CD4-positive, alpha-beta T cell treated with Interleukin-15 for 1 hour (primary cell): ENCODE measurements around the gene KASH5.
A peak's percentile ranks its signal among the peaks of the same experiment; 100 is the strongest.

Experiments
- DNase-seq: peaks from one replicate; pipeline ENCODE4 v3.0.0-alpha.2; 2020

The KASH5 gene

DNA sequence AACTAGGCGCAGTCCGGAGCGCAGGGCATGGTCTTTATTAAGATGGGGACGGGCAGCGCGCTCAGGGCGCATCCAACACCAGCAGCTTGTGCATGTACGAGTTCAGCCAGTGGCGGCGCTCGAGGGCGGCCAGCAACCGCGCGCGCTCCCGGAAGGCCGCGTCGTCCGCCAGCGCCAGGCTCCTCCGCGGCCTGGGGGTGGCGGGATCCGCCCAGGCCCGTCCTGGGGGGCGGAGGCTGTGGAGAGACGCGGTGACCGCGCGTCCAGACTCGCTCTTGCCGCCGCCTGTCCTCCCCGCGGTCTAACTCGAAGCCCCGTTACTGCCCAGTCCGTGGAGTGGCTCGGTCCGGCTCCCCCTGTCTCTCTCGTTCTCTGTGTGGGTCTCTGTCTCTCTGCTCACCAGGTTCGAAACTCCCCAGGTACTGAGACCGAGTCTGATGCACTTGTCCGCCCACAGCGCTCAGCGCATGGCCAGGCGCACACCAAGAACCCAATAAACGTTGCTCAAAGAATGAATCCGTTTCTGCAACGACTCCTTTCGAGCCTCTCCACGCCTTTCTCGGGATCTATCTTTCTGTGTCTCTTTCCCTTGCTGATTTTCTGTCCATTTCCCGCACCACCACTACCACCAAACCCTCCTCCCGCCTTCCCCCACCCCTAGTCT, 34.5 kb downstream of the KASH5 start:
- DNase-seq: peak; percentile 43

DNA sequence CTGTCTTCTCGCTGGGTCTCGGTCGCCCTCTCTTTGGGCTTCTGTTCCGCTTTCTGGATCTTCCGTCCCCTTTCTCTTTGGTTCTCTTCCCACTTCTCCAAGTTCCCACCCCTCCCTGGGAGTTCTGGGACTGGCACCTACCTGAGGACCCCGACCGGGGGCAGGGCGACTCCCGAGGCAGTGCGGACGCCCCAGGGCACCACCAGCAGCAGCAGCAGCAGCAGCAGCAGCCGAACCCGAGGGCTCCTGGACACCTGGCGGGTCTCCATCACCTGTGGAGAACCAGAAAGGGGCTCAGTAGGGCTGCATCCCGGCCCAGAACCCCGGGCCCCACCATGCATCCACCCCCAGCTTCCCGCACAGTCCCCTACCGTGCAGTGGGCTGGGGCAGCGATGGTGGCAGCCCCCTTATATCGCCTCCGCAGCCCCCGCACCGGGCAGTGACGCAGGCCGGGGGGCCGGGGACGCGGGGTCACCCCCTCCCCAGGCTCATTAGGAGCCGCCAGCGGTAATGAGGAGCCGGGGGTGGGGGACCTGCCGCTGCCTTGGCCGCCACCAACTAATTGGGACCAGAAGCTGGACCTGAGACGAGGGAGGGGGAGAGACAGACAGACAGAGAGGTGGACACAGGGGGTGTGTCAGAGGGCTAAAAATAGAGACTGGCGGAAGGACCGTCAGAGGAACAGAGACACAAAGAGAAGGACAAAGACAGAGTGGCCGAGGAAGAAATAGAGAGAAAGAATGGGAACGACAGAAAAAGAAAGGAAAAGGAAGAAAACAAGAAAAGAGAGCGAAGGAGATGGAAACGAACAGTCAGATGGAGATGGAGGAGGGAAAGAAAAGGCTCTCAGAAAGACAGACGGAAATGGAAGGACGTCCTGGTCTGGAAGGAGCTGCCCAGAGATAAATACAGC, 35.3 kb downstream of the KASH5 start, which contains the start of gene PTH2:
PTH2 (minus strand) TSS at position 371 of the 914 bp plus-strand sequence; CDS start at position 269, 102 bp downstream.
- no peak for DNase-seq

DNA sequence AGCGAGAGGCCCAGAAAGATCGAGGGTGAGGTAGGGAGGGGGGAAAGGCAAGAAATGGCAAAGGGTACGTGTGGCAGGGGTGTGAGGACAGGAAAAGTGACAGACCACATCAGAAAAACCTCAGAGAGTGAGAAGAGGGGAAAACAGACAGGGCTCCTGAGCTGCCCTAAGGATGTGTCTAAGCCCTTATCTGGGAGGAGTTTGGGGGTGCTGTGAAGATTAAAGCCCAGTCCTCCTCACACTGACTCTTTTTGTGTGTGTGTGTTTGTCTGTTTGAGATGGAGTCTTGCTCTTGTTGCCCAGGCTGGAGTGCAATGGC, 35.9 kb downstream of the KASH5 start:
- no peak for DNase-seq

DNA sequence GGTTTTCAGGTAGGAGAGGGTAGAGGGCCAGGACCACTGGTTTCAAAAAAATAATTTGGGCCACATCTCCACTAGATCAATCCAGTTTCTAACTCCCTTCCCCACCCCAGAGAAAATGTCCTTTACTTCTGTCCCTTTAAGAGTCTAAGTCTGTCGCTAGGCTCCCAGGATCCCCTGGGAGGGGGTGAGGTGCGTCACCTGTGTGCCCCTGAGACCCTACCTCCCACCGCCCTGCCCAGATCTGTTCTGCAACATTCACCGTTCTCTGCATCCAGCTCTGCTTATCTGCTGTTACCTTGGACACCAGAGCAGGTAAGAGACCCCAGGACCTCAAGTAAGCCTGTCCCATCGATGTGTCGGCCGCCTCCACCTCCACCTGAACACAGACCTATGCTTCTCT, 37.1 kb downstream of the KASH5 start, which contains the start of gene GFY:
GFY (plus strand) TSS at position 211 of the 400 bp plus-strand sequence. CDS start 1,043 bp downstream, outside the sequence.
- no peak for DNase-seq

DNA sequence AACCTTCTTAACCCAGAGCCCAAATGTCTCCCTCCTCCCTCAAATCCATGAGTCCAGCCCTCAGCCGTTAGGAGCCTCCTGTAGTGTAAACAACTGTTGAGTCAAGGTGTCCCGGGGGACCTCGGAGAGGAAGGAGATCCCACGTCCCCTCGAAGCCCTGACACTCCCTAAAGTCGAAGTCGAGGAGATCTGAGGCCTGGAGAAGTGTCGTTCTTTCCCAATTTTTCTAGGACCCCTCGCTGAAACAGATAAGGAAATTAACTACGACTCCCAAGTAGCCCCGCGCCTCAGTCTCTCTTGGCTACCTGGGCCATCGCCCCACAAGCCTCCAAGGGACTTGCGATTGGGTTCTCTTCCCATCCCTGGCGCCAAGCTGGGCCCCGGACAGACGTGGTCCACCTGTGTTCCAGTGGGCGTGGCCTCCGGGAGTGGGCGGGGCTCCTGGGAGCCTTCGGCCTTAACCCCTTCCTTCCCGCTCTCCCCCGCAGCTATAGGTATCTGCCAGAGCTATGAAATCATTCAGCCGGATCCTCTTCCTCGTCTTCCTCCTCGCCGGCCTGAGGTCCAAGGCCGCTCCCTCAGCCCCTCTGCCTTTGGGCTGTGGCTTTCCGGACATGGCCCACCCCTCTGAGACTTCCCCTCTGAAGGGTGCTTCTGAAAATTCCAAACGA, 38.0 kb downstream of the KASH5 start:
- DNase-seq: no peak

DNA sequence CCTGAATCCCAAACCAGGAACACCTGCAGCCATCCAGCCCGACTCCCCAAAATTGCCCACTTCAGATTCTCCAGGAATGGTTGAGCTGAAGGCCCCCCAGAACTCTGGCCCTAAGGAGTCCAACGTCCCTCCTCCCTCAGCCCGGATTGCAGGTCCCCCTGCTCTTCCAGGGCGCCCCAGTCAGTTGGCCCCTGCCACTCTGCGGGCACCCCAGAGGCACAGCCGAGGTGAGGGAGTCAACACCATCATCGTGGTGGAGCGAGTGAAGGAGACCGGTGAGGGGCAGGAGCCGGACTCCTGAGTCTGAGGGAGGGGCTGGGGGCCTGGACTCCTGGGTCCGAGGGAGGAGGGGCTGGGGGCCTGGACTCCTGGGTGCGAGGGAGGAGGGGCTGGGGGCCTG, 39.3 kb downstream of the KASH5 start:
- DNase-seq: no peak

DNA sequence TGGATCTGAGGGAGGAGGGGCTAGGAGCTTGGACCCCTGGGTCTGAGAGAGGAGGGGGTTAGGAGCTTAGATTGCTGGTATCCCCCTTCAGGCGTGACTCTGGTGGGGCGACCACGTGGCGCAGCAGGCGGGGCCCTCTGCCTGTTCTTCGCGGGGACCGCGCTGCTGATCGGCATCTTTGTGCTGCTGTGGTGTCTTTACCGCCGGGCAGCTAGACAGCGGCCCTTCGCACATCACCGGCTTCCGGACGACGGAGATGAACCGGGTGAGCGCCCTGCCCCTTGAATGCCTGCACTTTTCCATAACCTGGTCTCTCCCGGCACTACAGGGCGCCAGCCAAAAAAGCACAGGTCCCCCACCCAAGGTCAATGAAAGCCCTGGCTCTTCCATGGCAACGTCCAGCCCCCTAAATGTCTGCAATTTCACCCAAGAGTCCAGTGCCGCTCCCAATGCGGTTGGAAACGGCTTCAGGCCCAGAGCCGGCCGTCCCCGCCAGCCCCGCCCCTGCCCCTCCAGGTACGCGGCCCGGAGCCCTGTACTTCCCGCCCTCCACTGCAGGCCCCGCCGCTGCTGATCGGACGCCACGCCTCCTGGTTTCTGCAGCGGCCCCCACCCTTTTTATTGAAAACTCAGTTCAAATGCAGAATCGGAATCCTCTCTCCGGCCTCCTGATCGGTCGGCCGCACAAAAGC, 40.0 kb downstream of the KASH5 start:
- peak; percentile 27 for DNase-seq

DNA sequence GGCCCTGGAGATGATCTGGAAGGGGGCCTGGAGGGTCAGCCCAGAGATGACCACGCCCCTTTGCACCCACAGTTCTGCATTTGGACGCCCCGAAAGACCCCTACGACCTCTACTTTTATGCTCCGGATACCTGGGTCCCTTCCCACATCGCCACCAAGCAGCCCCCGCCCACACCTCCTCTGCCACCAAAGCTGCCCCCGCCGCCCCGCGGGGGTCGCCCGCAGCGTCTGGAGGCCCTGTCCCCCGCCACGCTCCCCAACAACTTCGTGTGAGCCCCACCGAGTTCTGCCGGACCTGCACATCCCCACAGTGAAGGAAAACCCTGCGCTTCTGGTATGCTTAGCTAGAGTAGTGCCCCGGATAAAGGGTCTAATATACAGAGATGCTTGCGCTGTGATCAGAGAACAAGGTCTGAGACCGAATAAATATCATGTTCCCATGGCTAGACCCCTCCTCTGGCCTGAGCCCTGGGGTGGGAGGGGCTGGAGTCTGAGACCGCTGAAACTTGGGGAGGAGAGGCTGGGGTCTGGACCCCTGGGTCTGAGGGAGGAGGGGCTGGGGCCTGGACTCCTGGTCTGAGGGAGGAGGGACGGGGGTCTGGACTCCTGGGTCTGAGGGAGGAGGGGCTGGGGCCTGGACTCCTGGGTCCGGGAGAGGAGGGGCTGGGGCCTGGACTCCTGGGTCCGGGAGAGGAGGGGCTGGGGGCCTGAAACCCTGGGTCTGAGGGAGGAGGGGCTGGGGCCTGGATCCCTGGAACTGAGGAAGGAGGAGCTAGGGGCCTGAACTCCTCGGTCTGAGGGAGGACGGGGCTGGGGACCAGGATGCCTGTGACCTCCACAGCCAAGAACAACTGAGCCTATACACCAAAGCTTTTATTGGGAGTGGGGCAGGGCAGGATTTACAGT, 40.8 kb downstream of the KASH5 start:
- no peak for DNase-seq

DNA sequence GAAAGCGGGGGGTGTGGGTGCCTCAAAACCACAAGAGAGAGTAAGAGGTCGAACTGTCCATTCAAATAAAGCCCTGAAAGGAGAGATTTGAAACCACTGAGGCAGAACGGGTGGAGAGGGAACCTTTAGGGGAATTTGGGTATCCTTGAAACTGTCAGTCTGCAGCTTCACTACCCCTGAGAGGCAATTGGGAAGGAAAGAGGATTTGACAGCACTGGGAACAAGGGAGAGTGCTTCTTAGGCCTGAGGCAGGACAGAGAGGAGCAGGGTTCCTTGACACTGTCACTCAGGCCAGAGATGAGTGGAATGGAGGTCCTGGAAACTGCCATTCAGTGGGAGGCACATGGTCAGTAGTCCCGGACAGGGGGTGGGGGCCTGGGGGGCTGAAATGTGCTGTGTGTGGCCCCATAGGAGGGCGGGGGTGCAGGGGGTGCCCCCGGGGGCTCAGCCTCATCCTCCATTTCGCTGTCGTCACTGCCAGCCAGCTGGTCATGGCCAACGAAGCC, 42.2 kb downstream of the KASH5 start:
- DNase-seq: no peak

DNA sequence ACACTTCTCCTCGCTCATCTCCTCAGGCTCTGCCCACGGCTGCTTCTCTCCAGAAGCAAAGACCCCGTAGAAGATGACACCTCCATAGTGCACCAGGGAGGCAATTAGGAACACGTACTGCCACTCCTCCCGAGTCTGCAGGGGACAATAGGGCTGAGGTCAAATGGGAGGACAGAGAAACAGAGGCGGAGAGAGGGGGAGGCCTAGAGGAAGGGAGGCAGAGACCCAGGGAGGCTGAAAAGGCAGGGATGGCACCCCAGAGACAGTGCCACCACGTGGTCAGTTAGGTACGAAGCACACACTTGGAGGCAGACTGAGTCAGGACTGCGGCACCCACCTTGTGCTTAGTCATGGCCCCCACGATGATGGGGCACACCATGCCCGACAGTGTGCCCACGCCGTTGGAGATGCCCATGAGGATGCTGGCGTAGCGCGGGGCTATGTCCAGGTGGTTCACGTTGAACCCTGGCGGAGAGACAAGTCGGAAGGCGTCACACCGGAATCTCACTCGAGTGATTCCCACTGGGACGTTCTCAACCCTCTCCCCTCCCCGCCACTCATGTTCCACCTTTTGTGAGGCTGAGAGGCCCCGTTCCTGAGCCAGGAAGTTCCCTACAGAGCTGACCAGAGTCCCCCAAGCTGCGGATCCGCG, 42.8 kb downstream of the KASH5 start:
- DNase-seq: no peak

DNA sequence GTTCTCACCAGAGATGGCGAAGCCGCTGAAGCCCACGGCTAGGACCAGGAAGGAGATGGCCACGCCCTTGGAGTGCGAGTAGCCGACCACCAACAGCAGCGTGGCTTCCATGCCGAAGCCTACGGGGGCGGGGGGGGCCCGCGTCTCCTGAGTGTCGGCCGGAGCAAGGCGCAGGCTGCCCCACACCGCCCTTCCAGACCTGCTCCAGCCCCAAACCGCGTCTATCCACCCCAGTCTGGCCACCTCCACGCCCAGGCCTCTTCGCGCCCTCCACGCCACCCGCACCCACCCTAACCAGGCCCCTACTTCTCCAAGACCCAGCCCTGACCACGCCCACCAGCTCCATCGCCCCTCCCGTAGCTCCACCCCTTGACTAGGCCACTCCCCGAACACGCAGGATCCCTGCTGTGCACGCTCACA, 43.3 kb downstream of the KASH5 start:
- DNase-seq: peak; percentile 30

DNA sequence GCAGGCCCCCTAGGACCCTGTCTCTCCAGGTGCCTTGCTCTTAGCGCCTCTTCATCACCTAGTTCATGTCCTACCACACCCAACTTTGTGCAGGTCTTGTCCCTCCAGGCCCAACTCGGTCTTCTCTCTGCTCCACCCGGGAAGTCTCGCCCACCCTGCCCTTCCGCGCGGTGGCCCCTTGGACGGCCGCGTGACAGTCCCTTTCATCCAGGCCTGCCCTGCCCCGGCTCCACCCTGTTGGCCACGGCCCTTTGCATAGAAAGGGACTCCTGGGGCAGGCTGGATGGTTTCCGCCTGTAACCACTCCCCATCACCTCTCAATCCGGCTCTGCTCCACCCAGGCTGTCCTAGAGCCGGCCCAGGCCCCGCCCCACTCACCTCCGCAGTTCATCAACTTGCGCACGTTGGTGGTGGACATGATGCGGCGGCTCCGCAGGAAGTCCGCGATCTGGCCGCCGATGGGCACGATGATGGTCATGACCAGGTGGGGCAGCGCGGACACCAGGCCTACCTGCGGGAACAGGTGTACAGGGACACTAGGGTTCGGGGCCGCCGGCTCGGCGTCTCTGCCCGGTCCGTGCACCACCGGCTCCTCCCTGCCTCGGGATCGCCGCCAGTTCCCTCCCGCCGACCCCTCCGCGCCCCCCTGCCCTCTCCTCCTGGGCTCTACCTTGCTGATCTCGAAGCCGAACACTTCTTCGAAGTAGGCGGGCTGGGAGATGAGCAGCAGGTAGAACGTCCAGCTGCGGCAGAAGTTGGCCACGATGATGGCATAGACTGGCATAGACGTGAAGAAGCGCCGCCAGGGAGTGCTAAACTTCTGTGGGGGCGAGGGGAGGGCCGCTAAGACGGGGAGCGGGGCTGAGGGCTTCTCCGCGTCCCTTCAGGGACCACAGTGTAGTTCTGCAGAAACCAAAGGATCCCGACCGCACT, 44.4 kb downstream of the KASH5 start:
- no peak for DNase-seq

DNA sequence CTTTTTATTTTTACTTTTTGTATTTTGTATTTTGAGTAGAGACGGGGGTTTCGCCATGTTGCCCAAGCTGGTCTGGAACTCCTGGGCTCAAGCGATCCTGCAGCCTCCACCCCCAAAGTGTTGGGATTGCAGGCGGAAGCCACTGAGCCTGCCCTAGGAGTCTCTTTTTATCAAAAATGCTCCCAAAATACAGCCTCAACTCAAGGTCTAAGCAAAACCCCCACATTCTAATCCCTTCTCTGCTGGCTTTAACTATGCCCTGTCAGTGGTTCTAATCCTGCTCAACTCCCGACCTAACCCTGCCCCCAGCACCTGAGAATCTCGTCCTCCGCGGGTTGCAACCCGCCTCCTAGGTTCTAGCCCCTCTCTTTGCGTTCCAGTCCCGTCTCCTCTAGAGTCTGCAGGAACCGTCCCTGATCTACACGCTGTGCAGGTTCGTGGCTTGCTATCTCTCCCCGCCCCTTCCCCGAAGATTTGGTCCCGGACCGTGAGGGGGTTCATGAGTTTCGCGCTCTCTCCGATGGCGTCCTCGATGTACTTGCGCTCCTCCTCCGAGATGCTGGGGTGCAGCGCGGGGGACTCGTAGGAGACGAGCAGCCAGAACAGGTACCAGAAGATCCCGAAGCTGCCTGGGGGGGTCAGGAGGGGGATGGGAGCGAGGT, 45.3 kb downstream of the KASH5 start:
- no peak for DNase-seq

DNA sequence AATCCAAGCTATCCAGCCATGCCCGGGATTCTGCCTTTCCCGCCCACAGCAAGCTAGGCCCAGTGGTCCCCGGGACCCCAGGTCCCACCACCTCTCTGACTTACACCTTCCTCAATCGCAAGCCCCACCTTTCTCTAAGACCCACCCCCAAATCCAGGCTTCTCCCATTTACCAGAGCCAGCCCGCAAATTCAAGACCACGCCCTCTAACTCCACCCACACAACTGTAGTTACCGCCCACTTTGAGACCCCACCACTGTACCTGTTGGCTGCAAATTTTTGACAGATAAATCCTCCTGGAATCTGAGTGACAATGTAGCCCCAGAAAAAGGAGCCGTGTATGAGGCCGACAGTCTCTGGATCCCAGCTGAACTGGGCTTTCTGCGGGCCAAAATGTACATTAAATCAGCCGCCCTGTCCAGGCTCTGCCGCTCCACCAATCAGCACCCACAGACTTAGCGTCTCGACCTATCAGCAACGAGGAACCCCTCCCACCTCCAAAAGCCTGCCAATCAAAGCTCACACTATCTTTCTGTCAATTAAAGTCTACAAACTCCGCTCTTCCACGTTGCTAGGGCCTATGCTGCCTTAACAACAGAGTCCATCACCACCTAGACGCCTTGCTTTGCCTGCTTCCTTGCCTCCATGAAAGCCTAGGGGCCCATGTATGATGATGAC, 47.0 kb downstream of the KASH5 start:
- DNase-seq: no peak

DNA sequence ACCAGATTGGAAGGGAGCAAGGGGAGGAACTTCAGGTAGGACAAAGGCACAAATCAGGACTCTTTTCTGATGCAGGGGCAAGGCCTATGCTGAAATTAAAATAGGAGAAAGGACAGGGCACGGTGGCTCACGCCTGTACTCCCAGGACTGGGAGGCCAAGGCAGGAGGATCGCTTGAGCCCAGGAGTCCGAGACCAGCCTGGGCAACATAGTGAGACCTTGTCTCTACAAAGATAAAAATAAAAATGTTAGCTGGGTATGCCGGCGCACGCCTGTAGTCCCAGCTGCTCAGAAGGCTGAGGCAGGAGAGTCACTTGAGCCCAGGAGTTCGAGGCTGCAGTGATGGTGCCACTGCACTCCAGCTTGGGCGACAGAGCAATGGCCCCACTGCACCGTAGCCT, 47.6 kb downstream of the KASH5 start:
- no peak for DNase-seq

DNA sequence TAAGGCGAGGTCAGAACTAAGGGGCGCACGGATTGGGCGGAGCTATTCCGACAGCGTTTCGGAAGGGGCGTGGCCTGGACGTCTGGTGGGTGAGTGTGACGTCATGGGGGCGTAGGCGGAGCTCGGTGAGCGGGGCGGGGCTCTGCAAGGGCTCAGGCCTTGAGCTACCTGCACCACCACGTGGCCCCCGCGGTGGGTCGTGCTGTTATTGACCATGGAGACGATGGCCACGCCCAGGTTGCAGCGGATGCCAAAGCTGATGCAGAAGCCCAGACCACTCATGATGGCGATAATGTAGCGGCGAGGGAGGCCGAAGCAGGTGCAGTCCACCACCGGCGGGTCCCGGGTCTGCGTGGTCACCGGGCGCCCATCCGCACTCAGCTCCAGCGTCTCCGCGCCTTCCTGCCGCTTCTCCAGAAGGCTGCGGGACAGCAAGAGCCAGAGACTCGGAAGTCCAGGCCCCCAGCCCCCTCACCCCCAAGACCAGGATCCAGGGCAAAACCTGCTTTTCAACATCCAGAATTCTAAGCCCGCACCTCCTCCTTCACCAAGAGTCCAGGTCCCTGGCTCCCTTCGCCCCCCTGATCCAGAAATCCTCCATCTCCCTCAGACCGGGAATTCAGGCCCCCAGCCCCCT, 48.5 kb downstream of the KASH5 start:
- DNase-seq: peak; percentile 61

DNA sequence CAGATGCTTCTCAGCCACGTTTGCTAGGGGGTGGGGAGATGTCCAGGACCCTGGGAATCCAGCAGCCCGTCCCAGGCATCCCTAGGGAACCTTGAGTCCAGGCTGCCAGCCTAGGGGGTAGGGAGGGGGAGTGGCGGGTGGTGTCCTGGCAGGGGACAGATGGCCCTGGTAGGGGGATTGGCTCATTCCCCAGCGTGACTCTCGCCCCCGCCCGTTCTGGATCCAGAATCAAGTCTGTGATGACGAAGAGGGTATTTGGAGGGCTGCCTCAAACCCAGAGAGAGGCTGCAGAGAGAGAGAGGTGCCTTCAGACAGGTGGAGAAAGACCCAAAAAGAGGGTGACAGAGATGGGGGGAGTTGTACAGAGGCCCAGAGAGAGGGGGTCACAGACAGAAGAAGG, 49.2 kb downstream of the KASH5 start:
- no peak for DNase-seq

DNA sequence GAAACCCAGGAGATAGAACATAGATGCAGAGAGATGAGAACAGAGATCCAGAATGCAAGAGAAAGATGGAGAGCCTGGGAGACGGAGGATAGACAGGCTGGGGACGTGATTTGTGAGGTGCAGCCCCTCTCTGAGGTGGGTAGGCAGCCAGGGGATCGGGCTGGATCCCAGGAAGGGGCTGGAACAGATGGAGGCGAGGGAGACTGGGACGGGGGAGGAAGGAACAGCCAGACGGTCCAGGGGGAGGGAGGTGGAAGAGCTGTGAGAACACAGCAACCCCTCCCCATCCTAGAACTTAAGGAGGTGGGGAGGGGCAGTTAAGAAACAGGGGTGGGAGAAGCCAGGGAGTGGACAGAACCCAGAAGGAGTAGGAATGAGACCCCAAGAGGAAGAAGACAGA, 50.2 kb downstream of the KASH5 start:
- no peak for DNase-seq
